Central memory CD8-positive, alpha-beta T cell (primary cell): Measurements from ENCODE around the gene CMIP.

Source experiments
- ATAC-seq: fragments of 150-1000 bp; cut with Tn5 transposase; replicated peaks from 2 replicates; pipeline ENCODE4 v1.10.0; 2022; ENCODE audit warnings: mild to moderate bottlenecking, moderate FRiP score, moderate number of reproducible peaks; ENCODE audit not compliant: poor library complexity, severe bottlenecking; ENCODE audit errors: extremely low read depth
- DNase-seq, 2 donors: peaks; one replicate each; pipeline ENCODE4 v3.0.0; 2021; ENCODE audit warnings: low spot score in 2 of 2
- H3K27ac Mint-ChIP-seq: one replicate; pipeline ENCODE4 v1.8.0; 2022; ENCODE audit warnings: low read depth, mild to moderate bottlenecking, moderate library complexity, mixed read lengths
- H3K27me3 Mint-ChIP-seq: one replicate; pipeline ENCODE4 v1.8.0; 2022; ENCODE audit warnings: mixed read lengths
- H3K36me3 Mint-ChIP-seq: one replicate; pipeline ENCODE4 v1.8.0; 2022; ENCODE audit warnings: mild to moderate bottlenecking, moderate library complexity, mixed read lengths; ENCODE audit not compliant: insufficient read depth
- H3K4me1 Mint-ChIP-seq: one replicate; pipeline ENCODE4 v1.8.0; 2022; ENCODE audit warnings: mixed read lengths
- H3K4me3 Mint-ChIP-seq: one replicate; pipeline ENCODE4 v1.8.0; 2022; ENCODE audit warnings: mild to moderate bottlenecking, moderate library complexity, mixed read lengths
- H3K9me3 Mint-ChIP-seq: one replicate; pipeline ENCODE4 v1.8.0; 2022; ENCODE audit warnings: mixed read lengths

CMIP gene

GRCh38 chr16:81754858-81755257 lies 310.2 kb downstream of the CMIP start:
- no peaks in the 10 kb centered on the region for H3K4me1 Mint-ChIP-seq
- H3K36me3 Mint-ChIP-seq: no peaks in the 10 kb centered on the region
- no peak overlapping the region for H3K27ac Mint-ChIP-seq
- H3K27me3 Mint-ChIP-seq: no peaks in the 10 kb centered on the region
- no peak overlapping the region for H3K4me3 Mint-ChIP-seq
- no peak for DNase-seq
- no peaks in the 10 kb centered on the region for H3K9me3 Mint-ChIP-seq
- ATAC-seq: no peak

- Mint-ChIP-seq H3K9me3 (no peaks in the 10 kb centered on the region), H3K4me3 (no peak overlapping the region), H3K27me3 (no peaks in the 10 kb centered on the region), H3K27ac (no peak overlapping the region), H3K4me1 (no peaks in the 10 kb centered on the region), H3K36me3 (no peaks in the 10 kb centered on the region)
- DNase-seq: no peak
- ATAC-seq: no peak
Measured at GRCh38 chr16:81755915-81756614, 311.5 kb downstream of the CMIP start.

GRCh38 chr16:81756615-81757356 lies 312.2 kb downstream of the CMIP start:
- H3K9me3 Mint-ChIP-seq: no peaks in the 10 kb centered on the region

GRCh38 chr16:81758376-81758775 lies 313.8 kb downstream of the CMIP start:
- Mint-ChIP-seq H3K4me3 (no peak overlapping the region), H3K36me3 (no peaks in the 10 kb centered on the region), H3K27ac (no peak overlapping the region), H3K9me3 (no peaks in the 10 kb centered on the region), H3K27me3 (no peaks in the 10 kb centered on the region), H3K4me1 (no peaks in the 10 kb centered on the region)
- DNase-seq: no peak
- no peak for ATAC-seq

More at GRCh38 chr16:81756615-81757356, 312.2 kb downstream of the CMIP start:
- no peak overlapping the region for H3K4me3 Mint-ChIP-seq
- H3K27me3 Mint-ChIP-seq: no peaks in the 10 kb centered on the region
- no peaks in the 10 kb centered on the region for H3K4me1 Mint-ChIP-seq
- no peak overlapping the region for H3K27ac Mint-ChIP-seq
- ATAC-seq (no peak), DNase-seq (no peak)
- H3K36me3 Mint-ChIP-seq: no peaks in the 10 kb centered on the region
